ENCODE results near the gene IZUMO4.
"Not testable (repeated sequence)": the region's sequence is repeated elsewhere in the genome, so short reads cannot be mapped to it uniquely, and the experiment has no call there.

Gene IZUMO4

DNA sequence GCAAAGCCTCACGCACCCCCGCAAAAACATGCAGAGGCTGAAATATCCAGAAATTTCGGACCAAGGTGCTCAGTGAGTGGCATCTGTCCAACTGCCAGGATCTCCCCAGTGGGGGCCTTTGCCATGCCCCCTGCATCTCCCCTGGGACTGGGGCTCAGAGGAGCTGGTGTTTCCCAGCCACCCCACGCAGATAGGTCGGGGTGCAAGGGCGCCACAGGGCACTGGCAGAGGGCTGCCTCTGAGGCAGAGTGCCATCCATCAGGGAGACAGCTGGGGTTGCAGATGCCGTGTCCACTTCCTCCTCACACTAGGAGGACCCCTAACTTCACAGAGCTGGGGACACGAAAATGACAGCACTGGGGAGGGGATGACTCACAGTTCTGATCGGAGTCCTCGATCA, 26.3 kb downstream of the IZUMO4 start:
- Histone ChIP-seq H3K27me3 (no peaks in the 10 kb centered on the region), H3K4me3 (ENCODE audit: low read depth in 1 of 2, low read length in 1 of 2) (no peak overlapping the region), H3K36me3 (peaks cover 96% of the 10 kb centered on the region), H3K27ac (no peak overlapping the region), H3K9me3 (no peaks in the 10 kb centered on the region), H3K4me1 (ENCODE audit: control insufficient read depth in 1 of 2, insufficient read depth in 1 of 2, low read depth in 1 of 2, low read length in 1 of 2) (no peaks in the 10 kb centered on the region)
- TF ChIP-seq, protein P1, sequence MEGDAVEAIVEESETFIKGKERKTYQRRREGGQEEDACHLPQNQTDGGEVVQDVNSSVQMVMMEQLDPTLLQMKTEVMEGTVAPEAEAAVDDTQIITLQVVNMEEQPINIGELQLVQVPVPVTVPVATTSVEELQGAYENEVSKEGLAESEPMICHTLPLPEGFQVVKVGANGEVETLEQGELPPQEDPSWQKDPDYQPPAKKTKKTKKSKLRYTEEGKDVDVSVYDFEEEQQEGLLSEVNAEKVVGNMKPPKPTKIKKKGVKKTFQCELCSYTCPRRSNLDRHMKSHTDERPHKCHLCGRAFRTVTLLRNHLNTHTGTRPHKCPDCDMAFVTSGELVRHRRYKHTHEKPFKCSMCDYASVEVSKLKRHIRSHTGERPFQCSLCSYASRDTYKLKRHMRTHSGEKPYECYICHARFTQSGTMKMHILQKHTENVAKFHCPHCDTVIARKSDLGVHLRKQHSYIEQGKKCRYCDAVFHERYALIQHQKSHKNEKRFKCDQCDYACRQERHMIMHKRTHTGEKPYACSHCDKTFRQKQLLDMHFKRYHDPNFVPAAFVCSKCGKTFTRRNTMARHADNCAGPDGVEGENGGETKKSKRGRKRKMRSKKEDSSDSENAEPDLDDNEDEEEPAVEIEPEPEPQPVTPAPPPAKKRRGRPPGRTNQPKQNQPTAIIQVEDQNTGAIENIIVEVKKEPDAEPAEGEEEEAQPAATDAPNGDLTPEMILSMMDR (IDR thresholded peaks at IDR 0.05), result no peak

DNA sequence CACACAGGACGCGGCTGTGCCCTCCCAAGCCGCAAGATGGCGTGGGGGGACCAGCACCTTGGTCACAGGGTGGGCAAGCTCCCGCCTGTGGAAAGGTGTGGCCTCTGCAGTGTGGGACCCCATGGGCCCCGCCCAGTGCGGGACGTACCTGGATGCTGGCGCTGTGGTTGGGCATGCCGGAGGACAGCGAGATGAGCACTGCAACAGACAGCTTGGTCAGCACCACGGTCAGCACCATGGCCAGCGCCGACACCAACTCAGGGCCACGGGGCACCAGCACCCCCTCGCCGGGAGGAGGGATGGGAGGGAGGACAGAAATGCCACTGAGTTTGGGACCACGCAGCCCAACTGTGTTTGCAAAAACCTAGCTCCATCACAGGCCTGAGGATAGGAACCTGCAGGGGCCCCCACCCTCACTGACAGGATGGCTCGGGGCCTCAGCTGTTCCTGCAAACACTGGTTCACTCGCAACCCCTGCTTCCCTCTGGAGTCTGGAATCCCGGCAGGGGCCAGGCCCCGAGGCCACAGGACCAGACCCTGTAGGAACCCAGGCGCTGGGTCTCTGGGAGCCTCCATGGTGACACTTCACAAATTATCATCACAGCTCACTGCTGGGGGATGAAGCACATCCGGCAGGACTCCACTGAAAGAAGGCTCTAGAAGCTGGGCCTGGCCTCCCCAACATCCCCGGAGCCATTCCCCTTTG, 27.1 kb downstream of the IZUMO4 start:
- Histone ChIP-seq H3K9me3 (no peaks in the 10 kb centered on the region), H3K27me3 (no peaks in the 10 kb centered on the region), H3K4me3 (ENCODE audit: low read depth in 1 of 2, low read length in 1 of 2) (no peak overlapping the region), H3K36me3 (peaks cover 91% of the 10 kb centered on the region), H3K4me1 (ENCODE audit: control insufficient read depth in 1 of 2, insufficient read depth in 1 of 2, low read depth in 1 of 2, low read length in 1 of 2) (no peaks in the 10 kb centered on the region), H3K27ac (no peak overlapping the region)
- TF ChIP-seq, protein P1 (IDR thresholded peaks at IDR 0.05), result no peak

DNA sequence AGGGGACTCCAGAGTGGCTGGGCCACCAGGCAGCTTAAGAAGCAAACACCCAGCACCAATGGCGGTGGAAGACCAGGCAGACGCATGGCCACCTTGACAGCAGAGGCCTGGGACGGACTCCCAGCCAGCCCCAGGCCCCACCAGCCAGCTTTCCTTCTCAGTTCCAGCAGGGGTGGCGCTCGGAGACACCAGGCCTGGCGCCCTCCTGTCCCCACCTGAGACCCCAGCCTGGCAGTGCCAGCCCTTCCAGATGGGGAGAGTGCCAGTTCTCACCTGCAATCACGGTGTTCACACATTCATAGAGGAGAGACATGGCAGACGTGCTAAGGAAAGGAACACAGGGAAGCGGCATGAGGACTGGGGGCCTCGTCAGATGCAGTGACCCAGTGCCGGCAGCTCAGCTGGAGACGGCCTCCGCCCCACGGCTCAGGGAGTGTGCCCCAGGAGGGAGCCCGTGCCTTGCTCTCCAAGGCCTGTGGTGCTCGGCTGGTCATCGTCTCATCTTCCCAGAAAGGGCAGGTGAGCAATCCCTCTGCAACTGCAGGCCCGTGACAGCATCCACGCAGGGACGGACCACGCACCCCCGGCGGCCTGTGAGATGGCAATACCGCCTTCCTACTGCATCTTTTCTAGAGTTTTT, 30.3 kb downstream of the IZUMO4 start:
- Histone ChIP-seq H3K9me3 (no peaks in the 10 kb centered on the region), H3K27me3 (no peaks in the 10 kb centered on the region), H3K27ac (no peak overlapping the region), H3K36me3 (peaks cover 92% of the 10 kb centered on the region), H3K4me1 (ENCODE audit: control insufficient read depth in 1 of 2, insufficient read depth in 1 of 2, low read depth in 1 of 2, low read length in 1 of 2) (no peaks in the 10 kb centered on the region), H3K4me3 (ENCODE audit: low read depth in 1 of 2, low read length in 1 of 2) (no peak overlapping the region)
- TF ChIP-seq, protein P1 (IDR thresholded peaks at IDR 0.05), result no peak

DNA sequence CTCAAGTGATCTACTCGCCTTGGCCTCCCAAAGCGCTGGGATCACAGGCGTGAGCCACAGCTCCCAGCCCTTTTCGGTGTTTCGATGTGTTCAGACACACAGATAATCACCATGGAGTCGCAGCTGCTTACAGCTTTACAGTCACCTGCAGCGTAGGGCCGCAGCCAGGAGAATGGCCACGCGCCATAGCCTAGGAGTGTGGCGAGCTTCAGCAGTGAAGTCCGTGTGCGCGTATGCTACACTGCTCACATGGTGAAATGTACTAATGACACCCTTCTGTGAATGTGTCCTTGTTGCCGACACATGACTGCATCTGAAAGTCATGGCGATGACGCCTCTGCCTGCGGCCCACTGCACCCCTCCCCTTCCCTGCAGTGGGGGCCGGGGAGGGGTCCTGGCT, 31.0 kb downstream of the IZUMO4 start:
- Histone ChIP-seq H3K4me3 (ENCODE audit: low read depth in 1 of 2, low read length in 1 of 2) (no peak overlapping the region), H3K27me3 (no peaks in the 10 kb centered on the region), H3K9me3 (no peaks in the 10 kb centered on the region), H3K36me3 (peaks cover 92% of the 10 kb centered on the region), H3K4me1 (ENCODE audit: control insufficient read depth in 1 of 2, insufficient read depth in 1 of 2, low read depth in 1 of 2, low read length in 1 of 2) (no peaks in the 10 kb centered on the region), H3K27ac (no peak overlapping the region)
- TF ChIP-seq, protein P1 (IDR thresholded peaks at IDR 0.05), result no peak

DNA sequence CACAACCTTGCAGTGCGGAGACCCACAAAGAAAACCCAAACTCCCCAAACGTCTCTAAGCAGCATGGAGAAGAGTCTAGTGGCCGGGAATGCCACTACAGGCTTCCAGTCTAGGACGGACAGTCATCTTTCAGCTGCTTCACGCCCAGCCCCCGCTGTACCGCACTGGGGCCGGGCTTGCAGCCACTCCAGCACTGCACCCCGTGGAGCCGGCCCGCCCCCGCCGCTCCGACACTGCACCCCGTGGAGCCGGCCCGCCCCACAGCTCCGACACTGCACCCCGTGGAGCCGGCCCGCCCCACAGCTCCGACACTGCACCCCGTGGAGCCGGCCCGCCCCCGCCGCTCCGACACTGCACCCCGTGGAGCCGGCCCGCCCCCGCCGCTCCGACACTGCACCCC, 31.5 kb downstream of the IZUMO4 start:
- H3K4me1 ChIP-seq (ENCODE audit: control insufficient read depth in 1 of 2, insufficient read depth in 1 of 2, low read depth in 1 of 2, low read length in 1 of 2); H3K4me3 ChIP-seq (ENCODE audit: low read depth in 1 of 2, low read length in 1 of 2); H3K27ac ChIP-seq; H3K9me3 ChIP-seq; H3K27me3 ChIP-seq: not testable (repeated sequence)
- H3K36me3 ChIP-seq, result peaks cover 92% of the 10 kb centered on the region

DNA sequence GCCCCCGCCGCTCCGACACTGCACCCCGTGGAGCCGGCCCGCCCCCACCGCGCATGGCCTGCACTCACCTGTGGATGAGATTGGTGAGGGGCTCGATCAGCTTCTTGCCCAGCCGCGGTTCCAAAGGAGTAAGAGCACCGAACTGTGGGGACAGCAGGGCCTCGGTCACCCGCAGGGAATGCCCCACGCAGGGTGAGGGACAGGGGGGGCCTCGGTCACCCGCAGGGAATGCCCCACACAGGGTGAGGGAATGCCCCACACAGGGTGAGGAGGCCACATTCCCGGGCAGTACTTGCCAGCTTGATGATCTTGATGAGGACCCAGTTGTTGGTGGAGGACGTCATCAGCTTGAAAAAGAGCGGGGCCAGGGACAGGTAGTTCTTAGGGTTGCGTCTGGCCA, 32.3 kb downstream of the IZUMO4 start:
- no peak overlapping the region for H3K27ac ChIP-seq
- TF ChIP-seq, protein P1 (IDR thresholded peaks at IDR 0.05), result no peak
- H3K4me3 ChIP-seq (ENCODE audit: low read depth in 1 of 2, low read length in 1 of 2), result no peak overlapping the region
- H3K27me3 ChIP-seq, result no peaks in the 10 kb centered on the region
- peaks cover 86% of the 10 kb centered on the region for H3K36me3 ChIP-seq
- no peaks in the 10 kb centered on the region for H3K9me3 ChIP-seq
- H3K4me1 ChIP-seq (ENCODE audit: control insufficient read depth in 1 of 2, insufficient read depth in 1 of 2, low read depth in 1 of 2, low read length in 1 of 2), result no peaks in the 10 kb centered on the region

Data from neutrophil (primary cell).